Left lobe of liver (tissue), 2 donors: ENCODE results near the gene ZNF436. TPM values are rescaled to one million over a fixed set of nuclear protein-coding genes. Genes with fewer than 3 reads are reported as not detected.

ENCODE experiments used
- ATAC-seq: fragments of 200-7000 bp; cut with Tn5 transposase; one replicate; pipeline ENCODE4 v1.9.1; 2020; ENCODE audit warnings: mild to moderate bottlenecking, moderate library complexity
- DNase-seq: peaks from one replicate; pipeline ENCODE4 v3.0.0-alpha.2; 2020; ENCODE audit warnings: low spot score
- total RNA-seq: library from RNA; stranded (reverse); gene quantifications from one replicate; pipeline ENCODE4 v1.2.1, GENCODE V29; 2021
- donor health status: DM: no; HTN: no; CAD: no; lungs with moderate emphysema.
- donor health status: DM: no; HTN: yes; CAD: no.

Gene ZNF436
- total RNA-seq, 1 donor from 2014 or later, result 3.7 TPM

DNA sequence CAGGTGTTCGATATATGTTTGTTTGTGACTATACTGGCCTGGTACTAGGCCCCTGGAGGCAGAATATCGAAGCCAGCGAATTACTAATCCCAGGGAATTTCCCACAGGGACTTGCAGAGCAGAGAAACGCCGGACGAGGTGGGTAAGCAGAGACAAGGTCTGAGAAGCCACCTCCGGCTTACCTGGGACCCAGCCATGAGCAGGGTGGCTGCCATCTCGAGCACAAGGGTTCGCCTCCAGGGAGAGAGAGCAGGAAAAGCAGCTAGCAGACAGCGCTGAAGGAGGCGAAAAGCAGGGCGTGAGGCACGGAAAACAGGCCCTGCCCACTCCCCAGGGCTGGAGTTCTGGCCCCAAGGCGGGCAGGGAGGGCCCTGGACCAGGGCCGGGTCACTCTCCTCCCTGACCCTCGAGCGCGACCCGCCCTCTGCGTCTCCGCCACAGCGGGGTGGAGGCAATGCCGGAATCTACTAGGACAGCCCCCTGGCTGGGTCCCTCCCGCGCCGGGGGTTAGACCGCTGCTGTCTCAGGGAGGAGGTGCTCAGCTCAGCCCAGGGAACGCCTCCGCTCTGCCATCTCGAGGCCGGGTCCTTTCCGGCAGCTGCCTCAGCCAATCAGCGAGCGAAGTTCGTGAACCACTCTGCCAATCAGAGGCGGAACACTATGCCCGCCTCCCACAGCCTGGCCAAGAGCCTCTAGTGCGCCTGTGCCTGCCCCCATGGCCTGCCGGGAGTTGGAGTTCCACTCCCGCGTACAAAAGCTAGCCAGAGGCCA is 1.7 kb downstream of the ZNF436 start:
- ATAC-seq (peak; percentile 85), DNase-seq (peak; percentile 99)

DNA sequence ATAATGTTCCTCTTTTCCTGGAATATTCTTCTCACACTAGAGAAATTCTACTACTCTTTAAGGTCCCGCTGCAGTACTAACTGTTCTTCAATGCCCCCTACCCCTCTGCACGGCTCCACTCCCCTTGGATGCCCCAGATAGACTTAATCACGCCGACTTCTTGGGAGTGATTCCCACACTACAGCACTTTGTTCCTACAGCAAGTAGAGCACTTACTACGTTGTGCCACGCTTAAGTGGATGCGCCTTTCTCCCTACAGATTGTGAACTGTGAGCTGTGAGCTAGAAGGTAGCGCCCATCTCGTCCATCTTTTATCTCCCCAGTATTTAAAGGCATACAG is 2.2 kb downstream of the ZNF436 start:
- ATAC-seq, result no peak
- no peak for DNase-seq

DNA sequence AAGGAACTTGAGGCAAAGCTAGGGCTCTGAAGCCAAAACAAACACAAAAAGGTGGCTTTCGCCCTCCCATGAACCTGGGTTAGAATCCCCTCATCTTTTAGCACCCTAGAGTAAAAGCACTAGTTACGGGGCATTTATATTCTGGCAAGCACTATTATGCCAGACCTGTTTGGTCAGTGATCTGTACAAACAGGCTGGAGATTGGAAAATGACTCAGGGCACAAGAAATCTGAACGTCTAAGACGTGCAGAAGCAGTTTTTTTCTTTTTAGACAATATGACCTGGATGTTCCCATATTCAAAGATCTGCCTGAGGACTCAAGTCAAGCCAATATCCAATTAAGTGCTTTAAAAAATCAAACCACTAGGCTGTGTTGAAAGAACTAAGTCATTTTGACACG is 3.0 kb downstream of the ZNF436 start:
- no peak for ATAC-seq
- DNase-seq, result no peak

DNA sequence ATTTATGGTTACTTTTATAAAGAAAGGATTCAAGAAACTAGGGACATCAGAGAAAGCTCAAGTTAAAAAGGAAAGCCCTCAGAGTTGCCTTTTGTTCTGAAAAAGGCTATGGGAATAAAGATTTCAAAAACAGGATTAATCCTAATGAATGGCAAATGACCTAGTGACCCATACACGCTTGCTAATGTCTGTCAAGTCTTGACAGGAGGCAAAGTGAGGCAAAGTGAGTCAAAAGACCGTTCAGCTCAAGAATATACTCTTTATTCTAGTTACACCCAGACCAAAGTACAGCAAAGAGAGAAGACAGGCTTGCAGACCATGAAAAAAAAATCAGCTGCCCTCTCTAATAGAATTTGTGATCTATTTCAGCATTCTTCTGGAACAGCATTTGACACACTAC is 3.5 kb downstream of the ZNF436 start:
- DNase-seq, result no peak
- ATAC-seq, result no peak

DNA sequence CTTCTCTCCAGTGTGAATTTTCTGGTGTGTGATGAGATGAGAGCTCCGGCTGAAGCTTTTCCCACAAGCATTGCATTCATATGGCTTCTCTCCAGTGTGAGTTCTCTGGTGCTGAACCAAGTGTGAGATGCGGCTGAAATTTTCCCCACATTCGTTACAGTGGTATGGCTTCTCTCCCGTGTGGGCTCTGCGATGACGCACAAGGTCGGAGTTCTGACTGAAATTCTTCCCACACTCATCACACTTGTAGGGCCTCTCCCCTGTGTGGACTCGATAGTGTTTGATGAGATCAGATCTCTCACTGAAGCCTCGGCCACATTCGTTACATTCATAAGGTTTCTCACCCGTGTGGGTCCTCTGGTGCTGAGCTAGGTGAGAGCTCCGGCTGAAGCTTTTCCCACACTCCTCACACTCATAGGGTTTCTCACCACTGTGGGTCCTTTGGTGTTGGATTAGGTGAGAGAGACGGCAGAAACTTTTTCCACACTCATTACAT is 7.4 kb downstream of the ZNF436 start:
- DNase-seq (no peak), ATAC-seq (peak; percentile 15)

DNA sequence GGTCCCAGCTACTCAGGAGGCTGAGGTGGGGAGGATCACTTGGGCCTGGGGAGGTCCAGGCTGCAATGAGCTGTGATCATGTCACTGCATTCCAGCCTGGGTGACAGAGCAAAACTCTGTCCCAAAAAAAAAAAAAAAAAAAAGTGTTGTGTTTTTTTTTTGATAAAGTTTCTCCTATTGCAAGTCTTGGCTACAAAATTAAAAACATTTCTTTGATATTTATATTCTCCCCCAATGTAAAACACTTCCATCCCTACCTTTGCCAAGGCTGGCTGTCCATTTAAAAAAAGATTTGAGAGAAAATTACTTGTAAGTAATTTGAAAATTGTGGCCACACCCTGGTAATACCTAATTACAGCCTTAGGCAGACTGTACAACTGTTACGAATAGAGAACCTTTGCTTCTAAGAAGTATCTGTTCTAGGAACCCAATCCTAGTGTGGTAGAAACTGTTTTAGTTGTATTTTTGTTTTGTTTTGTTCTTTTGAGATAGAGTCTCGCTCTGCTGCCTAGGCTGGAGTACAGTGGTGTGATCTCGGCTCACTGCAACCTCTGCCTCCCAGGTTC is 11.2 kb downstream of the ZNF436 start:
- ATAC-seq (no peak), DNase-seq (no peak)

DNA sequence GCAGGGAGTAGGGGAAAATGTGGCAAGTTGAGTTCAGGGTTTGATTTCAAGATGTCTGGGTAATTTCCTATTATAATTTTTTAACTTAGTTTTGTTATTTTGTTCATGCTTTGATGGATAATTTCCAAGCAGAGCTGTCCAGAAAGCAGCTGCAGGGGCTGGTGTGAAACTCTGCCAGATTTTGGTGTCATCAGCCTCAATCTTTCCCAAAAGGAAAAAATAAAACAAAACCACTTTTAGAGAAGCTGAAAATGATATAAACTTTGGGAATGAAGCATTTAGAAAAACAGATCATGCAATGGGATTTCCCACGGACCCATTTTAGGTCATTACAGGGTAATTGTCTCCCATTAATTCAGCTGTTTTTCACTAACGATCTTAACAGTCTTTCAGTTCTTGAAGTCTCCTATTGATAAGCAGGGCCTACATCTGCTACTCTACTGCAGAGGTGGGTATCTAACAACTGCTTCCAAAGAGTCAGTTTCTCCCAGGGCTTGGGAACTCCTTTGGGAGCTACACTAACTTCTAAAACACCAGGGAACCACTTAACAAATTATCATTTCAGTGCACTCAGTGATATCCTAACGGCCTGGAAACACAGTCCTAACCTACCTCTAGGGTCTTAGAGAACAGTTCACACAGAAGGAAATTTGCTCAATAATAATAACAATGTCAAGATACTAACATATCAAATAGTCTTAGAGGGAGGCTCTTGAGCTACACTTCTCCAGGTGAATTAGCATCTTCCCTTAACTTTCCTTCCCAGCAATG is 12.3 kb downstream of the ZNF436 start:
- no peak for ATAC-seq
- DNase-seq, result no peak

DNA sequence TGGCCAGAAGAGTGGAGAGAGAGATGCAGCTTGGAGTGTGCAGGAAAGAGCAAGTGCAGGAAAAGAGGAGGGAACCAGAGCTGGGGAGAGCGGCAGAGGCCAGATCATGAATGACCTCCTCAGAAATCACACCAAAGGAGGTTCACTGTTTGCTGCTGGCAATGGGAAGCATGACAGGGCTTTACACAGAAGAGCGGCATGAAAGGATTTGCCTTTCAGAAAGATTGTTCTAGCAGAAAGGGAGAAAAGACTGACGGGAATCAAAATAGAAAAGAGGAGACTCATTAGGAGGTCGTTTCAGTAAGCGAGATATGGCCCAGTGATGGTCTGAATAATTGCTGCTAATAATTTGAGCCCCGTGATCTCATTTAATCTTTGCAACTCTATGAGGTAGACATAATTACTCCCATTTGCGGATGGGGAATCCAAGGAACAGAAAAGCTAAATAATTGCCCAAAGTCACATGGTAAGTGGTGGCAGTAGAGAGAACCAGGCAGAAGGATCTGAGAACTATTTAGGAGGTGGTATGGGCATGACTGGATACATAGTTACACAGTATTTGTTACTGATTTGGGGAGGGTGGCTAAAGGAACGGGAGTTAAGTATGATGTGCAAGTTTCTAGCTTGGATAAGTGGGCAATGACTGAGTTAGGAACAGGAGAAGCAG is 13.0 kb downstream of the ZNF436 start:
- ATAC-seq (no peak), DNase-seq (no peak)

DNA sequence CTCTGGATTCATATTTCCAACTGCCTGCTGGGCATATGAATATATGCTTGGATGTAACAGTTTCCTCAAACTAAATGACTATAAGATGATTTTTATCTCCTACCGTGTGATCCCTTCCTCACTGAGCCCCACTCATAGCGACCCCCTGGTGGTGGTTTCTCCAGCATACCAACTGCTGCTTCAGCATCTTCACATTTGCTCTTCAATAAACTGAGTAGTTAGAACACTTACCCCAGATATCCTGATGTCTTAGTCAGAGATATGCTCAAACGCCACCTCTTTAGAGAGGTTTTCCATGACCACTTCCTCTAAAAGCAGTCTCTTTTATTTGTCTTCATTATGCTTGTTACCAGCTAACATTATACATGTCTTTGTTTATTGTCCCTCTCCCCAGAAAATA is 15.4 kb downstream of the ZNF436 start:
- DNase-seq (no peak), ATAC-seq (no peak)

DNA sequence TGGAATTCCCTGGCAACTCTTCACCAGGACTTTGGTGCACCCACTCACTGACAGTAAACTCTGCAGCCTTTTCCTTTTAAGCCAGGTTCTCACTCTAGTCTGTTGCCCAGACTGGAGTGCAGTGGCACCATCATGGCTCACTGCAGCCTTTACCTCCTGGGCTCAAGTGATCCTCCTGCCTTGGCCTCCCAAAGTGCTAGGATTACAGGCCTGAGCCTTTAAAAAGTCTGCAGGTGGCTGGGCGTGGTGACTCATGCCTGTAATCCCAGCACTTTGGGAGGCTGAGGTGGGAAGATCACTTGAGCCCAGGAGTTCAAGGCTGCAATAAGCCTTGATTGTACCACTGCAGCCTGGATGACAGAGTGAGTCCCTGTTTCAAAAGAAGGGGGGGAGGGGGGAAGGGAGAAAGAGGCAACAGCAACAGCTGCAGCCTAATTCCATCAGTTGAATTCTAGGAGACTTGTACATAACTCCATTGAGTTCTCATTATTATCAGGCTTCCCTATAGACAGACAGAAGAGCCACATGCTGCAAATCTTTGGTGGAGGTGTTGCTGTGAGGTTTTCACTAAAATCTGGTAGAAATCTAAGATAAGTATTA is 17.4 kb downstream of the ZNF436 start:
- no peak for DNase-seq

DNA sequence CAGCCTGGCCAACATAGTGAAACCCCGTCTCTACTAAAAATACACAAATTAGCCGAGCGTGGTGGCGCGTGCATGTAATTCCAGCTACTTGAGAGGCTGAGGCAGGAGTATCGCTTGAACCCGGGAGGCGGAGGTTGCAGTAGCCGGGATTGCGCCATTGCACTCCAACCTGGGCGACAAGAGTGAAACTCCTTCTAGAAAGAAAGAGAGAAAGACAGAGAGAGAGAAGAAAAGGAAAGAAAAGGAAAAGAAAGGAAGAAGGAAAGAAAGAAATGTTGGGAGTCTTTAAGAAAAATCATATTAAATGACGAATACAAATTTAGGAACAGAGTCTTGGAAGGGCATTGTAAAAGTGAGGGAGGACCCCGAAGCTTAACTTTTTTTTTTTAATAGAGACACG is 23.7 kb downstream of the ZNF436 start:
- ATAC-seq (no peak), DNase-seq (no peak)

More for the DNA sequence above, 17.4 kb downstream of the ZNF436 start:
- ATAC-seq, result no peak

DNA sequence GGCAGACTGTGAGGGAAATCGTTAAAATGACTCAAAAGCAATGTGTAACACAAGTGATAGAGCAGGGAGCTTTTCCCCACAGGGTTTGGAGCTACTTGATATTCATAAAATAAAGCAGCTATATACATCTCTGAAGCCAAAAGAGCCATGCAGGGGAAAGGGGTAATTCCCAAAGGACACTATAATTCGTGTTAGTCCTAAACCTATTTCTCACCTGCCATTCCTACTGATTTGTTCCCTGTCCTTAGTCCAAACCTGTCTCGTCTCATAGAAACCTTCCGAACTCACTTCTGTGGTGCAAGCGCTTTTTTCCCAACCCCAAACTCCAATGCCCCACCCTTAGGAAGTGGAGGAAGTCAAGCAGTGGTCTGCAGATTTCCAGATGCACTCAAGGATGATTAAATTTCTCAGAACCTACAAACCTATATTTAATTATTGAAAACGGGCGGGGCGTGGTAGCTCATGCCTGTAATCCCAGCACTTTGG is 24.6 kb downstream of the ZNF436 start:
- DNase-seq (no peak), ATAC-seq (no peak)

DNA sequence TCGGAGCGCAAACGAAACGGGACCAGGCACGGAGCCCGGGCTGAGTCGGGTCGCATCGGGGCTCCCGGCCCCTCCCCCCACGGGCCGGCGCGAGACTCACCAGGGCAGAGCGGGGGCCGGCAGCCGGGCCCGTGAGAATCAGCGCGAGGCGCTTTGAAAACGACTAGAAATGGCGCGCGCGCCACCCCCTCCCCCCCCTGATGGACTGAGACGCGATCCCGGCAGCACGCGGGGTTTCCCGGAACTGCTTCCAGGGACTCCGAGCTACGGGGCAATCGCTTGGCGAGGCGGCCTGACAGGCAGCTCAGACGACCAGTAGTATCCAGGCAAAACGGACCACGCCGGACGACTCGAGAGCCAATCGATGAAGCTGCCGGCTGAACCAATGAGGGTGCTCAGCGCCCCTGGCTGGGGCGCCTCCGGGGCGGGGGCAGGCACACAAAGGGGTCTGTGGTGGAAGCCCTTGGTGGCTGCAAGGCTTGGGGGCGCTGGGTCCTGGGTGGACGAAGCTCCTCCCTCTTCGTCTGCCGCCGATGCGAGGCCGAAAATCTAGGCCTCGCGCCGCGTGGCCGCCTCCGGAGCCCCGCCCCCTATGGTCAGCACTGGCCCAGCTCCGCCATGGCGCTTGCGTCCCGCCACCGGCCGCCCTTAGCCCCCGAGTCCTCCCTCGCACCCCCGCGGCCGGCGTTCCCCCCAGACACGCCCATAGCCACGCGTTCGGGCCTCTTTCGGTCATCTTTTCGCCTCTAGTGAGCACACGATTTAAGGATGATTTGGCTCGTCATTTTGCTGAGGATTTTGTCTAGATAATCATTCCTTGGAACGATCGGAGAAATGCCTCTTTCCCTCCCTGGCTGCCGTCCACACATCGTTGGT is 25.3 kb downstream of the ZNF436 start, which contains the start of gene HNRNPR:
HNRNPR (minus strand) TSS at position 174 of the 876 bp plus-strand sequence. CDS start 3,276 bp downstream, outside the sequence.
- ATAC-seq, result peak; percentile 89
- peak; percentile 100 for DNase-seq

DNA sequence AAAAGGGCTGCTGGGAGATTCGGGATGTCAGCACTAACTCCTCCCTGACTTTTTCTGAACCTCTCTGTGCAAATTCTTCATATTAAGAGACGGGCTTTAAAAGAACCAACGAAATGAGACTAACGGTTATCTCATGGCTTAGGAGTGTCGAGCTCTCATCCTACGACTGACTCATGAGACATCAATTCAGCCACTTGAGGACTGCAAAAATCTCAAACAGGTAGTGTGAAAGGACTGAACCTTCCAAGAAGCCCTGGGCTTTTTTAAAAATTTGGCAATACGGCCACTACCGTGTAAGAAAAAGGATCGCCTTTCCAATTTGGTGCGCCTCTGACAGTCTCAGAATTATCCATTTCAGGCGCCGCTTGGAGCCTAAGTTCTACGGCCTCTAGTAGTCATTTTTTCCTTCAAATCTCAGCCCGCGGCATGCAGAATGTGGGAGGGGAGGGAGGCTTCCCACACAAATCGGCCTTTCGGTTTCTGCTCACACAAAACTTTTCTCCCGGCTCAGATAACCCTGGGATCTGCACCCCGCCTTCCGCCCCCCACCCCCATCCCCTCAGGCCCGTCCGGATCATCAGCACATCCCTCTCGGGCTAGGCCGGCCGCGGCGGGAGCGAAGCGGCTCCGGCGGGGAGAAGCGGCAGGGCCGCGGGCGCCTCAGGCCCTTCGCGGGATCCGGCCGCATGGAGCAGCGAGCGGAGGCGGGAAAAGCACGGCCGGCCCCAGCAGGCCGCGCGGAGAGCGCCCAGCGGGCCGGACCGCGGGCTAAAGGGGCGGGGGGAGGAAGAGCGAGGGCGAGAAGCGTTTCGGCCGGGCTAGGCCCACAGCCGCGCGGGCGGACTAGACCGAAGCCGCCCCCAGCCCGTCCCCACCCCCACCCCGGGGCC is 26.2 kb downstream of the ZNF436 start:
- ATAC-seq (peak; percentile 58), DNase-seq (peak; percentile 60)

DNA sequence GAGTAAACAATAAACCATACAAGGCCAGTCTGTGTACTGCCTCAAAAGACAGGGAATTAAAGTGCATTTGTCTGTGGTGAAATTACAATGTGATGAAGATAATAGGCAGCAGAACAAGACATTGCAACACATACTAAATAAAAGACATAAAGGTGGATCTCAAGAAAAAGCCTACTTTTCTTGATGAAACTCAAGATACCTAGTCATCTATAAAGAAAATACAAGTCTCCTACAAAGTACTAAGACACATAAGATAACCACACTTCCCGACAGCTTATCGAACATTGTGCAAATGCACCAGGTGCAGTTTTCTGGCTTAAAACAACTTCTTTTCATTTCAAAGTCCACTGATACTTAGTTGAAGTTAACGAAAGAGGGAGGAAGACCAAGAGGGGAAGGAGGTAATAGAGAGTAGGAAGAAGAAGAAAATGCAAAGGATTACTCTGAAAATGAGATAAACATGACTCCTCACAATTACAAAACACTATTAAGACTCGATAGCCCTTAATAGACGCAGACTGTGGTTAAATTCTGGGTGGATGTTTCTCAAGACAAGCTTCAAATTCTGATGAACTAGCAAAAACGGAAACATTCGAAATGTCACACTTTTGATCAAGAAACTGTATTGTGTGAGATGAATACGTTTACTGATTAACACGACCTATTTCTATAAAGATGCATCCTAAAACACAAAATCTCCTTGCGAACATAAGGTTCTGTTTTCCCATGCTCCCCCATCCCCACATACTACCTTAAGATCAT is 27.5 kb downstream of the ZNF436 start:
- DNase-seq (no peak), ATAC-seq (no peak)

DNA sequence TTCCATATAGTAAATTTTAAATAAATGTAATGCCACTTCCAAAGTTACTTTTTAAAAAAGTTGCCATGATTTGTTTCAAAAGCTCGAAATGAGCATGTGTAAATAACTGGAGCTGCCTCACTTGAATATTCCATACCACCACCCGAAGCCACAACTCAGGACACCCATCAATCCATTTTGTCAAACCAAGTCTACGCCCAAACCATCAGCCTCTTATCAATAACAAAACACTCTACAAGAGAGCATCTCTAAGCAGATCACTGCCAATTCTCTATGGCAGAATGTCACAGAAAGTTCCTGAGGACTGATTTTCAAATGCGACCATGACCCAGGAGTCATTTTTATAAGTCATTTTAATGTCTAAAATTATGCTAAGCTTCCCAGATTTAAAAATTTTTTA is 30.0 kb downstream of the ZNF436 start:
- DNase-seq (no peak), ATAC-seq (no peak)

DNA sequence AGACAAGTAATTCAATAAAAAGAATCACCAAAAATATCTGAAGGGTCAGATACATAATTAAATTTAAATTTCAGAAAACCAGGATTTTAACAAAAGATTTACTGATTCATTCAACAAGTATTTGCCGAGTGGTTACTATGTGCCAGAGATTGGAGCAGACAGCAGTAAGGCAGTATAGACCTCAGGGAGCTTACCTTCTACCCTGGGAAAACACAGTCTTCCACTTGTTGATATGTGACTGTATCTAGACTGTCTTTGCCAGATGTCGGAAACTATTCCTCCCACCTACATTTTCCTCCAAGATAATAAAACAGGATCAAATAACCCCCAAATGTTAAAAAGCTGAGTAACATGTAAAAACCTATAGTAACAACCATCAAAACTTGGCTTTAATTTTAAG is 31.8 kb downstream of the ZNF436 start:
- no peak for ATAC-seq
- no peak for DNase-seq

DNA sequence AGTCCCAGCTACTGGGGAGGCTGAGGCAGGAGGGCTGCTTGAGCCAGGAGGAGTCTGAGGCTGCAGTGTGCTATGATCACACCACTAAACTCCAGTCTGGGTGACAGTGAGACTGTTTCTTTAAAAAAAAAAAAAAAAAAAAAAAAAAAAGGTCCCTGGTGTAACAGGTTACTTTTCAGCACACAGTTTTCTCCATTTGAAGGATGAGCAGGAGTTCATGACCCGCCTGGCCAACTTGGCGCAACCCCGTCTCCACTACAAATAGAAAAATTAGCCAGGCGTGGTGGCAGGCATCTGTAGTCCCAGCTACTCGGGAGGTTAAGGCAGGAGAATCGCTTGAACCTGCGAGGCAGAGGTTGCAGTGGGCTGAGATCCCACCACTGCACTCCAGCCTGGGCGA is 37.9 kb downstream of the ZNF436 start:
- ATAC-seq (peak; percentile 87), DNase-seq (peak; percentile 68)
